Right lobe of liver (tissue), 4 donors: Measurements from ENCODE around the gene TAGLN2.

Experiments
- CTCF ChIP-seq, 4 donors: fragments of 200-600 bp in 3 of 4; fragments of 450-650 bp in 1 of 4; IDR thresholded peaks; one replicate each; pipeline versions ENCODE4 v1.5.1 to v1.8.0; 2016 to 2022; ENCODE audit warnings: antibody characterized with exemption in 4 of 4, mild to moderate bottlenecking in 2 of 4
- POLR2A ChIP-seq: fragments of 450-650 bp; IDR thresholded peaks from one replicate; pipeline ENCODE4 v1.6.1; 2017; ENCODE audit warnings: antibody characterized with exemption, mild to moderate bottlenecking
- donor health status: DM: no; HTN: no; CAD: no.
- donor health status: DM: no; HTN: no; CAD: no.
- donor health status: DM: no; HTN: yes; CAD: no.

- TF ChIP-seq CTCF (IDR thresholded peaks at IDR 0.05) = no peak
- TF ChIP-seq POLR2A = no peak
Observed at GRCh38 chr1:159951016-159951415, 25.7 kb upstream of the TAGLN2 start.
